NB4 (cell line): ENCODE measurements around the gene RBM19.

Source experiments
- MYC ChIP-seq: IDR thresholded peaks from 2 replicates; pipeline ENCODE4 v1.6.1; 2011; ENCODE audit warnings: low read depth, low read length
- POLR2A ChIP-seq: IDR thresholded peaks from 2 replicates; pipeline ENCODE4 v1.6.1; 2011; ENCODE audit warnings: mild to moderate bottlenecking; ENCODE audit not compliant: insufficient read length; ENCODE audit errors: extremely low read depth
- TF ChIP-seq, protein P1 (sequence below): IDR thresholded peaks from one replicate; pipeline ENCODE4 v1.5.1; 2012; ENCODE audit warnings: low read depth, low read length
- TF ChIP-seq, protein P2 (sequence below): IDR thresholded peaks from 2 replicates; pipeline ENCODE4 v1.6.1; 2011; ENCODE audit warnings: low read depth, low read length

- no peak for TF ChIP-seq POLR2A
- TF ChIP-seq, protein P1, sequence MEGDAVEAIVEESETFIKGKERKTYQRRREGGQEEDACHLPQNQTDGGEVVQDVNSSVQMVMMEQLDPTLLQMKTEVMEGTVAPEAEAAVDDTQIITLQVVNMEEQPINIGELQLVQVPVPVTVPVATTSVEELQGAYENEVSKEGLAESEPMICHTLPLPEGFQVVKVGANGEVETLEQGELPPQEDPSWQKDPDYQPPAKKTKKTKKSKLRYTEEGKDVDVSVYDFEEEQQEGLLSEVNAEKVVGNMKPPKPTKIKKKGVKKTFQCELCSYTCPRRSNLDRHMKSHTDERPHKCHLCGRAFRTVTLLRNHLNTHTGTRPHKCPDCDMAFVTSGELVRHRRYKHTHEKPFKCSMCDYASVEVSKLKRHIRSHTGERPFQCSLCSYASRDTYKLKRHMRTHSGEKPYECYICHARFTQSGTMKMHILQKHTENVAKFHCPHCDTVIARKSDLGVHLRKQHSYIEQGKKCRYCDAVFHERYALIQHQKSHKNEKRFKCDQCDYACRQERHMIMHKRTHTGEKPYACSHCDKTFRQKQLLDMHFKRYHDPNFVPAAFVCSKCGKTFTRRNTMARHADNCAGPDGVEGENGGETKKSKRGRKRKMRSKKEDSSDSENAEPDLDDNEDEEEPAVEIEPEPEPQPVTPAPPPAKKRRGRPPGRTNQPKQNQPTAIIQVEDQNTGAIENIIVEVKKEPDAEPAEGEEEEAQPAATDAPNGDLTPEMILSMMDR, result no peak
- no peak for TF ChIP-seq MYC
- TF ChIP-seq, protein P2, sequence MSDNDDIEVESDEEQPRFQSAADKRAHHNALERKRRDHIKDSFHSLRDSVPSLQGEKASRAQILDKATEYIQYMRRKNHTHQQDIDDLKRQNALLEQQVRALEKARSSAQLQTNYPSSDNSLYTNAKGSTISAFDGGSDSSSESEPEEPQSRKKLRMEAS, result no peak
Measured at GRCh38 chr12:113942209-113942608, 23.9 kb downstream of the RBM19 start.
